Esophagus muscularis mucosa (tissue), 4 donors: ENCODE measurements around the gene CNBD2.

ENCODE experiments used
- CTCF ChIP-seq, 3 experiments: fragments of 200-600 bp in 2 of 3; fragments of 450-650 bp in 1 of 3; sonication (generic) in 2 of 3; IDR thresholded peaks; one replicate each; pipeline ENCODE4 v1.5.1; 2017 to 2019; ENCODE audit warnings: antibody characterized with exemption in 3 of 3, mild to moderate bottlenecking in 2 of 3, moderate library complexity in 1 of 3
- EP300 ChIP-seq: sonication (generic); formaldehyde crosslinking; IDR thresholded peaks from one replicate; pipeline ENCODE4 v1.6.1; 2017; ENCODE audit warnings: antibody characterized with exemption
- POLR2A ChIP-seq: fragments of 450-650 bp; IDR thresholded peaks from one replicate; pipeline ENCODE4 v1.6.1; 2017; ENCODE audit warnings: antibody characterized with exemption, moderate library complexity, mild to moderate bottlenecking, low read depth
- POLR2AphosphoS5 ChIP-seq, 2 donors: sonication (generic); formaldehyde crosslinking; IDR thresholded peaks; one replicate each; pipeline ENCODE4 v1.6.1; 2017; ENCODE audit warnings: antibody characterized with exemption in 2 of 2

GRCh38 chr20:36030149-36030548, 61.8 kb downstream of the CNBD2 start:
- TF ChIP-seq CTCF (IDR thresholded peaks at IDR 0.05) (no peak), POLR2AphosphoS5 (IDR thresholded peaks at IDR 0.05) (no peak), POLR2A (no peak), EP300 (no peak)
